NCI-H82 treated with DMSO at 0.1 percent for 48 hours (cell line): ENCODE data around the gene CD4.

Experiments used
- DNase-seq: peaks from one replicate; lab custom pipeline; 2025; ENCODE audit not compliant: unreplicated experiment; lab: John Stamatoyannopoulos, UW

CD4 gene

GRCh38 chr12:6765048-6765633, 24.2 kb upstream of the CD4 start:
- DNase-seq = peak; percentile 26

GRCh38 chr12:6765634-6766581, 23.4 kb upstream of the CD4 start, which contains the start of gene PTMS:
TSS of gene PTMS (plus strand) at chr12:6766363. CDS start at chr12:6766706, 343 bp downstream.
- DNase-seq = peak; percentile 96

- DNase-seq = peak; percentile 22
These were observed 22.5 kb upstream of the CD4 start for GRCh38 chr12:6766651-6767349.

GRCh38 chr12:6767353-6768319, 21.7 kb upstream of the CD4 start:
- peak; percentile 37 for DNase-seq

GRCh38 chr12:6768437-6768914, 20.9 kb upstream of the CD4 start:
- peak; percentile 67 for DNase-seq

- DNase-seq = peak; percentile 92
These were observed 20.3 kb upstream of the CD4 start for GRCh38 chr12:6768990-6769389.

- DNase-seq = no peak
These were observed 19.7 kb upstream of the CD4 start for GRCh38 chr12:6769666-6770065.

- DNase-seq = no peak
These were observed 19.2 kb upstream of the CD4 start for GRCh38 chr12:6770094-6770493.

- no peak for DNase-seq
These were observed 18.7 kb upstream of the CD4 start for GRCh38 chr12:6770600-6770999.

GRCh38 chr12:6771091-6771495, 18.2 kb upstream of the CD4 start:
- no peak for DNase-seq

GRCh38 chr12:6771509-6772330, 17.6 kb upstream of the CD4 start:
- no peak for DNase-seq

- no peak for DNase-seq
These were observed 17.0 kb upstream of the CD4 start, which contains the start of gene LAG3 for GRCh38 chr12:6772331-6772695. TSS of gene LAG3 (plus strand) at chr12:6772520. CDS start at chr12:6772853, 333 bp downstream.

GRCh38 chr12:6772726-6773589, 16.4 kb upstream of the CD4 start:
- no peak for DNase-seq

GRCh38 chr12:6773590-6774351, 15.6 kb upstream of the CD4 start:
- DNase-seq = no peak

GRCh38 chr12:6774499-6775062, 14.7 kb upstream of the CD4 start:
- DNase-seq = no peak

- no peak for DNase-seq
These were observed 13.8 kb upstream of the CD4 start for GRCh38 chr12:6775185-6776174.
